HG03135 (cell line): ENCODE results near the gene ATE1.

Experiments used
- ATAC-seq: cut with Tn5 transposase; IDR thresholded peaks from one replicate; pipeline ENCODE4 v1.9.1; 2021; ENCODE audit warnings: mild to moderate bottlenecking, moderate library complexity; ENCODE audit not compliant: unreplicated experiment

Gene ATE1

GRCh38 chr10:121741248-121741792 lies 186.5 kb downstream of the ATE1 start:
- no peak for ATAC-seq

- ATAC-seq, result no peak
Observed at GRCh38 chr10:121740069-121740468, 187.8 kb downstream of the ATE1 start.

- ATAC-seq, result no peak
Observed at GRCh38 chr10:121739114-121739513, 188.7 kb downstream of the ATE1 start.

- ATAC-seq, result no peak
Observed at GRCh38 chr10:121736315-121737130, 191.3 kb downstream of the ATE1 start.

GRCh38 chr10:121735263-121735662 lies 192.6 kb downstream of the ATE1 start:
- ATAC-seq, result no peak

- ATAC-seq, result no peak
Observed at GRCh38 chr10:121734589-121735045, 193.2 kb downstream of the ATE1 start.

- no peak for ATAC-seq
Observed at GRCh38 chr10:121732656-121733445, 195.0 kb downstream of the ATE1 start.

- ATAC-seq, result no peak
Observed at GRCh38 chr10:121732172-121732571, 195.7 kb downstream of the ATE1 start.

- ATAC-seq, result no peak
Observed at GRCh38 chr10:121724282-121724681, 203.5 kb downstream of the ATE1 start.

- no peak for ATAC-seq
Observed at GRCh38 chr10:121722665-121723064, 205.2 kb downstream of the ATE1 start.

- ATAC-seq, result no peak
Observed at GRCh38 chr10:121721257-121721656, 206.6 kb downstream of the ATE1 start.

GRCh38 chr10:121715969-121716368 lies 211.9 kb downstream of the ATE1 start:
- no peak for ATAC-seq

- ATAC-seq, result no peak
Observed at GRCh38 chr10:121715076-121715475, 212.8 kb downstream of the ATE1 start.

GRCh38 chr10:121713486-121713885 lies 214.3 kb downstream of the ATE1 start:
- no peak for ATAC-seq

- no peak for ATAC-seq
Observed at GRCh38 chr10:121710971-121711370, 216.9 kb downstream of the ATE1 start.

- ATAC-seq, result no peak
Observed at GRCh38 chr10:121710207-121710606, 217.6 kb downstream of the ATE1 start.

- no peak for ATAC-seq
Observed at GRCh38 chr10:121709675-121710073, 218.2 kb downstream of the ATE1 start.

GRCh38 chr10:121708728-121709674 lies 218.8 kb downstream of the ATE1 start:
- ATAC-seq, result no peak

GRCh38 chr10:121702351-121703320 lies 225.2 kb downstream of the ATE1 start:
- ATAC-seq, result no peak
